ENCODE results near the gene TNNT1.

- TF ChIP-seq SP1 (IDR thresholded peaks at IDR 0.05; ENCODE audit: low read depth), result no peak
- TF ChIP-seq EZH2phosphoT487 (IDR thresholded peaks at IDR 0.05; ENCODE audit: borderline replicate concordance), result no peak
- no peak for TF ChIP-seq CTCF (IDR thresholded peaks at IDR 0.05 in 2 of 3, conservative IDR thresholded peaks at IDR 0.05 in 1 of 3; ENCODE audit: borderline replicate concordance in 1 of 3, insufficient read depth in 1 of 3, low read depth in 2 of 3, low read length in 2 of 3)
- no peak for TF ChIP-seq EZH2 (IDR thresholded peaks at IDR 0.05)
- TF ChIP-seq POLR2AphosphoS5 (IDR thresholded peaks at IDR 0.05; ENCODE audit: low read depth, low read length), result no peak
- no peak for TF ChIP-seq TCF7L2 (IDR thresholded peaks at IDR 0.05; ENCODE audit: borderline replicate concordance, extremely low read depth, insufficient read depth, insufficient read length)
These were observed 12.0 kb upstream of the TNNT1 start for GRCh38 chr19:55160986-55161365.
